ENCODE measurements around the gene DLEC1.

- TF ChIP-seq POLR2A (IDR thresholded peaks at IDR 0.05) (no peak), CTCF (IDR thresholded peaks at IDR 0.05) (no peak)
Measured at GRCh38 chr3:38107911-38108648, 69.1 kb downstream of the DLEC1 start.
